Ishikawa (cell line): Measurements from ENCODE around the gene ATP10B.

Experiments
- CEBPB ChIP-seq: IDR thresholded peaks from 2 replicates; pipeline ENCODE4 v1.6.1; 2012
- CREB1 ChIP-seq: IDR thresholded peaks from 2 replicates; pipeline ENCODE4 v1.6.1; 2012; ENCODE audit warnings: low read depth
- EGR1 ChIP-seq: IDR thresholded peaks from 2 replicates; pipeline ENCODE4 v1.6.1; 2012
- EP300 ChIP-seq: IDR thresholded peaks from 2 replicates; pipeline ENCODE4 v1.6.1; 2012; ENCODE audit warnings: borderline replicate concordance
- FOXM1 ChIP-seq: IDR thresholded peaks from 2 replicates; pipeline ENCODE4 v1.6.1; 2012; ENCODE audit warnings: low read depth, borderline replicate concordance
- MAX ChIP-seq: IDR thresholded peaks from 2 replicates; pipeline ENCODE4 v1.6.1; 2012
- NFIC ChIP-seq: IDR thresholded peaks from 2 replicates; pipeline ENCODE4 v1.6.1; 2012
- RAD21 ChIP-seq: IDR thresholded peaks from 2 replicates; pipeline ENCODE4 v1.6.1; 2012; ENCODE audit warnings: low read depth
- TAF1 ChIP-seq: IDR thresholded peaks from 2 replicates; pipeline ENCODE4 v1.6.1; 2012; ENCODE audit warnings: low read depth, mild to moderate bottlenecking
- TCF12 ChIP-seq: IDR thresholded peaks from 2 replicates; pipeline ENCODE4 v1.6.1; 2012; ENCODE audit warnings: low read depth
- TEAD4 ChIP-seq: IDR thresholded peaks from 2 replicates; pipeline ENCODE4 v1.6.1; 2012
- YY1 ChIP-seq: IDR thresholded peaks from 2 replicates; pipeline ENCODE4 v1.6.1; 2012; ENCODE audit warnings: low read depth
- ZBTB7A ChIP-seq: IDR thresholded peaks from 2 replicates; pipeline ENCODE4 v1.6.1; 2012; ENCODE audit warnings: low read depth
- TF ChIP-seq, protein P1 (sequence below): IDR thresholded peaks from 2 replicates; pipeline ENCODE4 v1.6.1; 2012
- TF ChIP-seq, protein P2 (sequence below): IDR thresholded peaks from 2 replicates; pipeline ENCODE4 v1.6.1; 2012; ENCODE audit warnings: low read depth, mild to moderate bottlenecking

Gene ATP10B

GRCh38 chr5:160750938-160751657, 100.9 kb downstream of the ATP10B start:
- TF ChIP-seq NFIC: no peak
- no peak for TF ChIP-seq MAX
- TF ChIP-seq CREB1: no peak
- TF ChIP-seq FOXM1: no peak
- TF ChIP-seq, protein P1, sequence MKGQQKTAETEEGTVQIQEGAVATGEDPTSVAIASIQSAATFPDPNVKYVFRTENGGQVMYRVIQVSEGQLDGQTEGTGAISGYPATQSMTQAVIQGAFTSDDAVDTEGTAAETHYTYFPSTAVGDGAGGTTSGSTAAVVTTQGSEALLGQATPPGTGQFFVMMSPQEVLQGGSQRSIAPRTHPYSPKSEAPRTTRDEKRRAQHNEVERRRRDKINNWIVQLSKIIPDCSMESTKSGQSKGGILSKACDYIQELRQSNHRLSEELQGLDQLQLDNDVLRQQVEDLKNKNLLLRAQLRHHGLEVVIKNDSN: no peak
- TF ChIP-seq EGR1: no peak
- no peak for TF ChIP-seq EP300
- no peak for TF ChIP-seq TCF12
- no peak for TF ChIP-seq ZBTB7A

DNA sequence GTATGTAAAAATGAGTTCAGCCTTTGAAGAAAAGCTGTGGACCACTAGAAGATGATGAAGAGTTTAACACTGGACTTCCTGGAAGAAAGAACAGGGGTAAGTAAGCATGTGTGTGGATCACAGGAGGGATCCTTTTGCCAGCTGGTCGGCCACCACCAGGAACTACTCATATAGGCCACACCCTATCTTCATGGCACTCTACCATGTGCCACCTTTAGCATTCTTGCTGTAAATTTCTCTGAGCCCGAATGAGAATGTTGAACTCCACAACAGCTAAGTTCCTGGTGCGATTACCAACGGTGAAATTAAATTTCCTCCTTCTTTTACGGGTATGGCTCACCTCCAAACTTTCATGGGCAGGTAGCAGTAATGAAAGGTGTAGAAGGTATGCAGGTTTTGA, 102.3 kb downstream of the ATP10B start:
- no peak for TF ChIP-seq RAD21
- TF ChIP-seq ZBTB7A: no peak
- no peak for TF ChIP-seq CREB1
- no peak for TF ChIP-seq TCF12
- no peak for TF ChIP-seq EP300

GRCh38 chr5:160749026-160749425, 103.0 kb downstream of the ATP10B start:
- TF ChIP-seq, protein P1: no peak
- no peak for TF ChIP-seq YY1
- TF ChIP-seq ZBTB7A: no peak
- no peak for TF ChIP-seq CREB1
- no peak for TF ChIP-seq RAD21
- TF ChIP-seq CEBPB: no peak
- no peak for TF ChIP-seq TCF12

GRCh38 chr5:160747987-160748386, 104.0 kb downstream of the ATP10B start:
- TF ChIP-seq, protein P2, sequence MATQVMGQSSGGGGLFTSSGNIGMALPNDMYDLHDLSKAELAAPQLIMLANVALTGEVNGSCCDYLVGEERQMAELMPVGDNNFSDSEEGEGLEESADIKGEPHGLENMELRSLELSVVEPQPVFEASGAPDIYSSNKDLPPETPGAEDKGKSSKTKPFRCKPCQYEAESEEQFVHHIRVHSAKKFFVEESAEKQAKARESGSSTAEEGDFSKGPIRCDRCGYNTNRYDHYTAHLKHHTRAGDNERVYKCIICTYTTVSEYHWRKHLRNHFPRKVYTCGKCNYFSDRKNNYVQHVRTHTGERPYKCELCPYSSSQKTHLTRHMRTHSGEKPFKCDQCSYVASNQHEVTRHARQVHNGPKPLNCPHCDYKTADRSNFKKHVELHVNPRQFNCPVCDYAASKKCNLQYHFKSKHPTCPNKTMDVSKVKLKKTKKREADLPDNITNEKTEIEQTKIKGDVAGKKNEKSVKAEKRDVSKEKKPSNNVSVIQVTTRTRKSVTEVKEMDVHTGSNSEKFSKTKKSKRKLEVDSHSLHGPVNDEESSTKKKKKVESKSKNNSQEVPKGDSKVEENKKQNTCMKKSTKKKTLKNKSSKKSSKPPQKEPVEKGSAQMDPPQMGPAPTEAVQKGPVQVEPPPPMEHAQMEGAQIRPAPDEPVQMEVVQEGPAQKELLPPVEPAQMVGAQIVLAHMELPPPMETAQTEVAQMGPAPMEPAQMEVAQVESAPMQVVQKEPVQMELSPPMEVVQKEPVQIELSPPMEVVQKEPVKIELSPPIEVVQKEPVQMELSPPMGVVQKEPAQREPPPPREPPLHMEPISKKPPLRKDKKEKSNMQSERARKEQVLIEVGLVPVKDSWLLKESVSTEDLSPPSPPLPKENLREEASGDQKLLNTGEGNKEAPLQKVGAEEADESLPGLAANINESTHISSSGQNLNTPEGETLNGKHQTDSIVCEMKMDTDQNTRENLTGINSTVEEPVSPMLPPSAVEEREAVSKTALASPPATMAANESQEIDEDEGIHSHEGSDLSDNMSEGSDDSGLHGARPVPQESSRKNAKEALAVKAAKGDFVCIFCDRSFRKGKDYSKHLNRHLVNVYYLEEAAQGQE: no peak
- no peak for TF ChIP-seq MAX
- TF ChIP-seq TEAD4: no peak
- no peak for TF ChIP-seq ZBTB7A
- no peak for TF ChIP-seq NFIC

- TF ChIP-seq TAF1 (no peak), EP300 (no peak), NFIC (no peak), ZBTB7A (no peak), EGR1 (no peak), RAD21 (no peak), CEBPB (no peak), TCF12 (no peak), TEAD4 (no peak), YY1 (no peak), MAX (no peak), CREB1 (no peak), FOXM1 (no peak)
- TF ChIP-seq, protein P1: no peak
- TF ChIP-seq, protein P2: no peak
Observed at GRCh38 chr5:160747559-160747958, 104.5 kb downstream of the ATP10B start.
